ENCODE measurements around the gene CBX5.

DNA sequence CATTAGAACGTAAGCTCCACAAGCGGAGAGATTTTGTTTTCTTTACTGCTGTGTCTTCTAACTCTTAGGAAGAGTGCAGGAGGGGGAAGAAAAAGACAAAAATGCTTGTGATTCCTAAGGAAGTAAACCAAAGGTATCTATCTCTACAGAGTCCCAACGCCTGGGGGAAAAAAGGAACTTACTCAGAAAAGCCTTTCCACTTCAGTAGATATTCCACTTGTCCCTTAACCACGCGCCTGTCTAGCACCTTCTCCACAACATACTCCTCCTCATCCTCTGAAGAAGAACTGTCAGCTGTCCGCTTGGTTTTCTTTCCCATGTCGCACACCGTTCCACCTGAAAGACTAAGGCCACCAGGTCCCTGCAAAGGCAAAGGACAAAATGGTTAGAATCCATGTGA lies 22.6 kb downstream of the CBX5 start:
- TF ChIP-seq, protein P1, sequence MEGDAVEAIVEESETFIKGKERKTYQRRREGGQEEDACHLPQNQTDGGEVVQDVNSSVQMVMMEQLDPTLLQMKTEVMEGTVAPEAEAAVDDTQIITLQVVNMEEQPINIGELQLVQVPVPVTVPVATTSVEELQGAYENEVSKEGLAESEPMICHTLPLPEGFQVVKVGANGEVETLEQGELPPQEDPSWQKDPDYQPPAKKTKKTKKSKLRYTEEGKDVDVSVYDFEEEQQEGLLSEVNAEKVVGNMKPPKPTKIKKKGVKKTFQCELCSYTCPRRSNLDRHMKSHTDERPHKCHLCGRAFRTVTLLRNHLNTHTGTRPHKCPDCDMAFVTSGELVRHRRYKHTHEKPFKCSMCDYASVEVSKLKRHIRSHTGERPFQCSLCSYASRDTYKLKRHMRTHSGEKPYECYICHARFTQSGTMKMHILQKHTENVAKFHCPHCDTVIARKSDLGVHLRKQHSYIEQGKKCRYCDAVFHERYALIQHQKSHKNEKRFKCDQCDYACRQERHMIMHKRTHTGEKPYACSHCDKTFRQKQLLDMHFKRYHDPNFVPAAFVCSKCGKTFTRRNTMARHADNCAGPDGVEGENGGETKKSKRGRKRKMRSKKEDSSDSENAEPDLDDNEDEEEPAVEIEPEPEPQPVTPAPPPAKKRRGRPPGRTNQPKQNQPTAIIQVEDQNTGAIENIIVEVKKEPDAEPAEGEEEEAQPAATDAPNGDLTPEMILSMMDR (IDR thresholded peaks at IDR 0.05): no peak
- TF ChIP-seq POLR2A (IDR thresholded peaks at IDR 0.05): no peak

Data from prostate gland (tissue), 2 donors.